Epithelial cell of esophagus (primary cell): ENCODE data around the gene ZC3H11A.

Experiments used
- DNase-seq: peaks from one replicate; pipeline ENCODE4 v3.0.0; 2010; ENCODE audit warnings: low read depth
- H3K4me3 ChIP-seq: 2 replicates; pipeline ENCODE4 v1.5.1; 2011; ENCODE audit warnings: mild to moderate bottlenecking, low read length, control low read depth
- CTCF ChIP-seq: IDR thresholded peaks from 2 replicates; pipeline ENCODE4 v1.5.1; 2011; ENCODE audit warnings: low read depth, mild to moderate bottlenecking, low read length, control low read depth, inconsistent platforms; ENCODE audit not compliant: insufficient read depth; ENCODE audit errors: missing control alignments

ZC3H11A gene

GRCh38 chr1:203799157-203799556 lies 3.7 kb downstream of the ZC3H11A start:
- TF ChIP-seq CTCF: no peak
- no peak overlapping the region for H3K4me3 ChIP-seq
- DNase-seq: no peak

- no peak for TF ChIP-seq CTCF
- no peak overlapping the region for H3K4me3 ChIP-seq
- no peak for DNase-seq
Measured at GRCh38 chr1:203799971-203800370, 4.5 kb downstream of the ZC3H11A start.

GRCh38 chr1:203805689-203806088 lies 10.3 kb downstream of the ZC3H11A start:
- H3K4me3 ChIP-seq: no peak overlapping the region
- TF ChIP-seq CTCF: no peak

GRCh38 chr1:203807196-203807595 lies 11.8 kb downstream of the ZC3H11A start:
- H3K4me3 ChIP-seq: no peak overlapping the region
- TF ChIP-seq CTCF: no peak
- DNase-seq: no peak

More at GRCh38 chr1:203805689-203806088, 10.3 kb downstream of the ZC3H11A start:
- DNase-seq: no peak

GRCh38 chr1:203813581-203814341 lies 18.3 kb downstream of the ZC3H11A start:
- no peak overlapping the region for H3K4me3 ChIP-seq
- no peak for DNase-seq
- no peak for TF ChIP-seq CTCF

- H3K4me3 ChIP-seq: no peak overlapping the region
- no peak for TF ChIP-seq CTCF
- no peak for DNase-seq
Measured at GRCh38 chr1:203818399-203818798, 23.0 kb downstream of the ZC3H11A start.

- no peak for DNase-seq
- no peak overlapping the region for H3K4me3 ChIP-seq
- TF ChIP-seq CTCF: no peak
Measured at GRCh38 chr1:203823306-203823705, 27.9 kb downstream of the ZC3H11A start.
